ENCODE measurements around the gene ZBTB8A. TPM values are rescaled to one million over a fixed set of nuclear protein-coding genes. Genes with fewer than 3 reads are reported as not detected.

The ZBTB8A gene
- total and polyA plus RNA-seq, 2 of the 13 experiments (the other 11 are each of a cell fraction or from before 2014, with no cell fraction given): 1.3 to 3.7 TPM

DNA sequence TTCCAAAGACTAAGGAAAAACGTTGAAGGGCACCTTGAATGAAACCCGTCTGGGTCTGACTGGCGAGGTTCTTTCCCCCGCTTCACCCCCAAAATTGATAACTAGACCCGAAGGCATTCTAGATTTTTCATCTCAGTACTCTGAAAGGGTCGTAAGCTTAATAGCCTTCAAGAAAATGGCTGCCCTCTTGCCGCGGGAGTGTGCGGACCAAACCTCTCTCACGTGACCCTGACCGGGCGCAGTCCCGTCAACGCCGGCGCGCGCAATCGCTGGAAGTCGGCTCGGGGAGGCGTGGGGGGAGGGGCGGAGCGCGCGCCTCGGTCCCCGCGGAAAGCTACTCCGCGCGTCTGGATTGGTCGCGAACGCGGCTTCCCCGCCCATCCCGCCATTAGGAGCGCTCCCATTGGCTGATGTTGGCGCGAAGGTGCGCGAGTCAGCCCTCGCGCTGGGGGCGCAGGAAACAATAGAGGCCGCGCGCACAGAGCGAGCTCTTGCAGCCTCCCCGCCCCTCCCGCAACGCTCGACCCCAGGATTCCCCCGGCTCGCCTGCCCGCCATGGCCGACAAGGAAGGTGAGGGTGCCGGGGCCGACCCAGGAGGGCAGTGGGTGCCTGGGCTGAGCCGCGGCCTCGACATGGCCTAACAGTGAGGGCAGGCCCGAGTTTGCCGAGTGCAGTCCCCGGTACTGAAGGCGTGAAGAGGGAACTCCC, 111.7 kb downstream of the ZBTB8A start, which contains the start of gene RBBP4 (continued):
- TF ChIP-seq, protein P1, sequence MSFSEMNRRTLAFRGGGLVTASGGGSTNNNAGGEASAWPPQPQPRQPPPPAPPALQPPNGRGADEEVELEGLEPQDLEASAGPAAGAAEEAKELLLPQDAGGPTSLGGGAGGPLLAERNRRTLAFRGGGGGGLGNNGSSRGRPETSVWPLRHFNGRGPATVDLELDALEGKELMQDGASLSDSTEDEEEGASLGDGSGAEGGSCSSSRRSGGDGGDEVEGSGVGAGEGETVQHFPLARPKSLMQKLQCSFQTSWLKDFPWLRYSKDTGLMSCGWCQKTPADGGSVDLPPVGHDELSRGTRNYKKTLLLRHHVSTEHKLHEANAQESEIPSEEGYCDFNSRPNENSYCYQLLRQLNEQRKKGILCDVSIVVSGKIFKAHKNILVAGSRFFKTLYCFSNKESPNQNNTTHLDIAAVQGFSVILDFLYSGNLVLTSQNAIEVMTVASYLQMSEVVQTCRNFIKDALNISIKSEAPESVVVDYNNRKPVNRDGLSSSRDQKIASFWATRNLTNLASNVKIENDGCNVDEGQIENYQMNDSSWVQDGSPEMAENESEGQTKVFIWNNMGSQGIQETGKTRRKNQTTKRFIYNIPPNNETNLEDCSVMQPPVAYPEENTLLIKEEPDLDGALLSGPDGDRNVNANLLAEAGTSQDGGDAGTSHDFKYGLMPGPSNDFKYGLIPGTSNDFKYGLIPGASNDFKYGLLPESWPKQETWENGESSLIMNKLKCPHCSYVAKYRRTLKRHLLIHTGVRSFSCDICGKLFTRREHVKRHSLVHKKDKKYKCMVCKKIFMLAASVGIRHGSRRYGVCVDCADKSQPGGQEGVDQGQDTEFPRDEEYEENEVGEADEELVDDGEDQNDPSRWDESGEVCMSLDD (CRISPR knock-in tag; IDR thresholded peaks at IDR 0.05; ENCODE audit: borderline replicate concordance): peak; percentile 71; the same call in 1 of the 2 replicates
- TF ChIP-seq ZNF292 (CRISPR knock-in tag; IDR thresholded peaks at IDR 0.05; ENCODE audit: borderline replicate concordance, low read depth) (no peak; the same call in 1 of the 2 replicates), ISL2 (CRISPR knock-in tag; IDR thresholded peaks at IDR 0.05) (peak; percentile 47), ZNF747 (CRISPR knock-in tag; IDR thresholded peaks at IDR 0.05; ENCODE audit: borderline replicate concordance) (no peak), ELF3 (CRISPR knock-in tag; IDR thresholded peaks at IDR 0.05) (0 out of 2 replicates have a peak, but pooled peaks have one; percentile 51), ZNF772 (CRISPR knock-in tag; IDR thresholded peaks at IDR 0.05) (no peak; the same call in none of the 2 replicates), ZEB1 (IDR thresholded peaks at IDR 0.05; ENCODE audit: insufficient replicate concordance, low read depth) (peak; percentile 15), ZNF674 (CRISPR knock-in tag; IDR thresholded peaks at IDR 0.05; ENCODE audit: low read depth) (no peak), AHR (CRISPR knock-in tag; IDR thresholded peaks at IDR 0.05) (peak; percentile 19; the same call in 1 of the 2 replicates), EEA1 (CRISPR knock-in tag; IDR thresholded peaks at IDR 0.05; ENCODE audit: borderline replicate concordance) (peak; percentile 21; the same call in 1 of the 2 replicates), NFATC3 (CRISPR knock-in tag; IDR thresholded peaks at IDR 0.05) (0 out of 2 replicates have a peak, but pooled peaks have one; percentile 56), ZNF773 (CRISPR knock-in tag; IDR thresholded peaks at IDR 0.05; ENCODE audit: borderline replicate concordance) (peak; percentile 75; the same call in 1 of the 2 replicates), GTF2F1 (IDR thresholded peaks at IDR 0.05; ENCODE audit: low read length) (no peak), ZNF207 (IDR thresholded peaks at IDR 0.05; ENCODE audit: borderline replicate concordance) (no peak), ZSCAN29 (CRISPR knock-in tag; conservative IDR thresholded peaks at IDR 0.05) (no peak), HNRNPK (IDR thresholded peaks at IDR 0.05; ENCODE audit: low read depth, low read length, poor library complexity, severe bottlenecking) (peak; percentile 66), AGO2 (optimal IDR thresholded peaks at IDR 0.05; ENCODE audit: low read depth, low read length) (no peak), NFAT5 (CRISPR knock-in tag; IDR thresholded peaks at IDR 0.05) (peak; percentile 94), HOXA5 (CRISPR knock-in tag; IDR thresholded peaks at IDR 0.05) (peak; percentile 70), ZNF850 (CRISPR knock-in tag; conservative IDR thresholded peaks at IDR 0.05) (no peak), POLR2A (IDR thresholded peaks at IDR 0.05; ENCODE audit: insufficient read depth in 1 of 2, low read depth in 2 of 2, low read length in 2 of 2) (peak in 1 of 2 experiments; percentile 79; a peak in 2 of 4 replicates), ZNF235 (CRISPR knock-in tag; IDR thresholded peaks at IDR 0.05; ENCODE audit: borderline replicate concordance) (0 out of 2 replicates have a peak, but pooled peaks have one; percentile 64), AKAP8 (CRISPR knock-in tag; IDR thresholded peaks at IDR 0.05) (no peak; the same call in 1 of the 2 replicates)

Measured in HepG2 (cell line).